Vagina (tissue), 2 donors: ENCODE results near the gene EIF2B5.

ENCODE experiments used
- POLR2AphosphoS5 ChIP-seq, 2 donors: sonication (generic); formaldehyde crosslinking; IDR thresholded peaks; one replicate each; pipeline ENCODE4 v1.9.0; 2017; ENCODE audit warnings: antibody characterized with exemption in 2 of 2, mild to moderate bottlenecking in 2 of 2, low read depth in 1 of 2; ENCODE audit not compliant: insufficient read depth in 1 of 2
- TF ChIP-seq, protein P1 (sequence below), 3 experiments: fragments of 450-650 bp in 2 of 3; fragments of 200-600 bp in 1 of 3; sonication (generic) in 1 of 3; IDR thresholded peaks; one replicate each; pipeline ENCODE4 v1.5.1; 2017 to 2019; ENCODE audit warnings: antibody characterized with exemption in 3 of 3, mild to moderate bottlenecking in 2 of 3, moderate library complexity in 2 of 3

DNA sequence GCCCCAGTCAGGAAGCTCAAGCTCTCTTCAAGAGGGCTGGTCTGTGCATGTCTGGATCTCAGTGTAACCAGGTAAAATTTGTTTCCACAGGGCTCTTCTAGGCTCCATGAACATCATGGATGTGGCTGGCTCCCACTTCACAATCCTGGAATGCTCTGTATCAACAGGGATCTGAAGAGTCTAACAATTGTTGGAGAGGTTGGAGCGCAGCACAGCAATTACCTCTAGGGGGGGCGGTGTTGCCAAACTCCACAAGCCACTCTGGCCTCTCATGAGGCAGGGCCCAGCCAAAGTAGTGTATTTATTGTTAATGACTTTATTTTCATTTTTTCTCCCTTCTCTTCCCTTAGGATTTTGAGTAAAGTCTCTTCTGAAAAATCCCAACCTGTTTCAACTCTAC is 6.1 kb upstream of the EIF2B5 start:
- no peak for TF ChIP-seq POLR2AphosphoS5 (IDR thresholded peaks at IDR 0.05; ENCODE audit: insufficient read depth in 1 of 2, low read depth in 1 of 2)
- TF ChIP-seq, protein P1, sequence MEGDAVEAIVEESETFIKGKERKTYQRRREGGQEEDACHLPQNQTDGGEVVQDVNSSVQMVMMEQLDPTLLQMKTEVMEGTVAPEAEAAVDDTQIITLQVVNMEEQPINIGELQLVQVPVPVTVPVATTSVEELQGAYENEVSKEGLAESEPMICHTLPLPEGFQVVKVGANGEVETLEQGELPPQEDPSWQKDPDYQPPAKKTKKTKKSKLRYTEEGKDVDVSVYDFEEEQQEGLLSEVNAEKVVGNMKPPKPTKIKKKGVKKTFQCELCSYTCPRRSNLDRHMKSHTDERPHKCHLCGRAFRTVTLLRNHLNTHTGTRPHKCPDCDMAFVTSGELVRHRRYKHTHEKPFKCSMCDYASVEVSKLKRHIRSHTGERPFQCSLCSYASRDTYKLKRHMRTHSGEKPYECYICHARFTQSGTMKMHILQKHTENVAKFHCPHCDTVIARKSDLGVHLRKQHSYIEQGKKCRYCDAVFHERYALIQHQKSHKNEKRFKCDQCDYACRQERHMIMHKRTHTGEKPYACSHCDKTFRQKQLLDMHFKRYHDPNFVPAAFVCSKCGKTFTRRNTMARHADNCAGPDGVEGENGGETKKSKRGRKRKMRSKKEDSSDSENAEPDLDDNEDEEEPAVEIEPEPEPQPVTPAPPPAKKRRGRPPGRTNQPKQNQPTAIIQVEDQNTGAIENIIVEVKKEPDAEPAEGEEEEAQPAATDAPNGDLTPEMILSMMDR (IDR thresholded peaks at IDR 0.05) = no peak
